Thoracic aorta (tissue), 2 donors: ENCODE results near the gene RNF121. TPM values are rescaled to one million over a fixed set of nuclear protein-coding genes. Genes with fewer than 3 reads are reported as not detected.
"Not testable (repeated sequence)": the region's sequence is repeated elsewhere in the genome, so short reads cannot be mapped to it uniquely, and the experiment has no call there.

ENCODE experiments used
- ATAC-seq: fragments of 150-250 bp; one replicate; pipeline ENCODE4 v1.8.0; 2017; ENCODE audit warnings: low read depth; ENCODE audit not compliant: insufficient number of reproducible peaks, low FRiP score
- DNase-seq: peaks from one replicate; pipeline ENCODE4 v3.0.0-alpha.2; 2020; ENCODE audit warnings: low spot score
- H3K27ac ChIP-seq, 2 donors: fragments of 200-600 bp; sonication (generic); 1 replicate in 1 of 2; 2 replicates in 1 of 2; pipeline ENCODE4 v1.5.1; 2016; ENCODE audit warnings: mild to moderate bottlenecking in 2 of 2, moderate library complexity in 2 of 2
- H3K27me3 ChIP-seq: fragments of 200-600 bp; sonication (generic); replicated peaks from 2 replicates; pipeline ENCODE4 v1.6.0; 2016; ENCODE audit warnings: mild to moderate bottlenecking; ENCODE audit not compliant: insufficient read depth
- H3K36me3 ChIP-seq: fragments of 200-600 bp; sonication (generic); one replicate; pipeline ENCODE4 v1.5.1; 2016
- H3K4me1 ChIP-seq, 2 donors: fragments of 200-600 bp; sonication (generic); 1 replicate in 1 of 2; 2 replicates in 1 of 2; pipeline versions ENCODE4 v1.5.1 to v1.6.0; 2016; ENCODE audit warnings: low read depth in 2 of 2, mild to moderate bottlenecking in 1 of 2; ENCODE audit not compliant: control insufficient read depth in 1 of 2
- H3K4me3 ChIP-seq: fragments of 200-600 bp; sonication (generic); 2 replicates; pipeline ENCODE4 v1.5.1; 2016; ENCODE audit warnings: mild to moderate bottlenecking
- H3K9me3 ChIP-seq: fragments of 200-600 bp; sonication (generic); 2 replicates; pipeline ENCODE4 v1.5.1; 2016
- total RNA-seq, 2 donors: library from RNA; depleted of rRNA; stranded (reverse); fragments of >200 nt; gene quantifications; one replicate each; pipeline versions ENCODE4 v1.1.0 to v1.2.3, GENCODE V29; 2016
- TF ChIP-seq, protein P1 (sequence below): fragments of 200-600 bp; sonication (generic); IDR thresholded peaks from one replicate; pipeline ENCODE4 v1.5.1; 2019; ENCODE audit warnings: antibody characterized with exemption

Gene RNF121
- total RNA-seq = 10 to 100 TPM; 50.2 to 74.6 TPM

DNA sequence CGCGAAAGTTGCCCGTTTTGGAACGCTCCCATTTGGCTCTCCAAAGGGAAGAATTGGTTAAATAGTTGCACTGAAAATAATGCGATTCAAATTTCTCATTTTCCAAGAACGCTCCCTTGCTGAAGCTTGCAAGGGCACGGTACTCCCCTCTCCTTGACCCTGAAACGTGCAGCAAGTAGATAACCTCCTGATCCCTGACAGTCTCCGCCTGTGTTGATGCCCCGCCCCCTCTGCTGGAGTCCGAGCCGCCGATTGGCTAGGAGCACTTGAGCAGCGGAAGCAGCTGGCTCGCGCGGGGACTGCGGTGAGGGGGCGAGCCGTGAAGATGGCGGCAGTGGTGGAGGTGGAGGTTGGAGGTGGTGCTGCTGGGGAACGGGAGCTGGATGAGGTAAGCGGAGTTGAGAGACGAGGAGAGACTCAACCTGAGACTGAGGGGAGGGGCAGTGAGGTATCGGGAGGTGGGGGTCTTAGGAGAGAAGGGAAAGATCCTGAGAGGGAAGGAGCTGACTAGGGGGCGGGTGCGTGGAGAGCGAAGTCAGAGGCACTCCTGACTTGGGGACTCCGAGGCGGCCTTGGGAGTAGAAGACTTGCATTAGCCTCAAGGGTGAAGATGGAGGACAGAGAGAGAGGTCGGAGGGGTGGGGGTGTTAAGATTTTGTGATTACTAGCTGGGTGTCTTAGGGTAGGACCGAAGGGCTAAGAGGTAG lies at the start of gene RNF121:
Gene RNF121 (plus strand): TSS at position 310 of the 707 bp plus-strand sequence. CDS start 16 bp downstream, at position 326.
- DNase-seq (peak; percentile 95), ATAC-seq (peak; percentile 90)
- peak within 1 kb of the TSS; percentile 92 for H3K4me3 ChIP-seq
- TF ChIP-seq, protein P1, sequence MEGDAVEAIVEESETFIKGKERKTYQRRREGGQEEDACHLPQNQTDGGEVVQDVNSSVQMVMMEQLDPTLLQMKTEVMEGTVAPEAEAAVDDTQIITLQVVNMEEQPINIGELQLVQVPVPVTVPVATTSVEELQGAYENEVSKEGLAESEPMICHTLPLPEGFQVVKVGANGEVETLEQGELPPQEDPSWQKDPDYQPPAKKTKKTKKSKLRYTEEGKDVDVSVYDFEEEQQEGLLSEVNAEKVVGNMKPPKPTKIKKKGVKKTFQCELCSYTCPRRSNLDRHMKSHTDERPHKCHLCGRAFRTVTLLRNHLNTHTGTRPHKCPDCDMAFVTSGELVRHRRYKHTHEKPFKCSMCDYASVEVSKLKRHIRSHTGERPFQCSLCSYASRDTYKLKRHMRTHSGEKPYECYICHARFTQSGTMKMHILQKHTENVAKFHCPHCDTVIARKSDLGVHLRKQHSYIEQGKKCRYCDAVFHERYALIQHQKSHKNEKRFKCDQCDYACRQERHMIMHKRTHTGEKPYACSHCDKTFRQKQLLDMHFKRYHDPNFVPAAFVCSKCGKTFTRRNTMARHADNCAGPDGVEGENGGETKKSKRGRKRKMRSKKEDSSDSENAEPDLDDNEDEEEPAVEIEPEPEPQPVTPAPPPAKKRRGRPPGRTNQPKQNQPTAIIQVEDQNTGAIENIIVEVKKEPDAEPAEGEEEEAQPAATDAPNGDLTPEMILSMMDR = no peak
- no peaks in the 10 kb centered on the region for H3K36me3 ChIP-seq
- peak within 1 kb of the TSS; percentile 86 to 89 for H3K27ac ChIP-seq
- no peaks in the 10 kb centered on the region for H3K9me3 ChIP-seq
- peaks cover 30 to 57% of the 10 kb centered on the region in 2 donors for H3K4me1 ChIP-seq
- H3K27me3 ChIP-seq = no peaks in the 10 kb centered on the region

DNA sequence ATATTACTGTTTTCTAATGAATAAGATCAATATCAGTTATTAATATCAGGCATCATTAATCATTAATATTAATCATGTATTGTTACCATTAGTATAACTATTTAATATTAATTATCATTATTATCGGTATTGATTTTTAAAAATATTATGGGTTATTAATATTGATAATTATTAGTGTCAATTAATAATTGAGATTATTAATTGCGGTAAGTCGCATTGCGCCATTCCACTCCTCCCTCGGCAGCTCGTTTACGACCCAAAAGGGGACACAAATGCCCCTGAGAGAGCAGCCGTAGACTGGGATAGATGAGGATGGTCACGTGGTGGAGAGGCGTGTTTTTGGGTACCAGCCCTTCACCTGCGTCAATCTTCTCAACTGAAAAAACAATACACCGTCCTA lies 43.0 kb upstream of the RNF121 start:
- H3K4me3 ChIP-seq, DNase-seq, H3K27me3 ChIP-seq, H3K36me3 ChIP-seq, H3K27ac ChIP-seq, H3K9me3 ChIP-seq, ATAC-seq, H3K4me1 ChIP-seq: not testable (repeated sequence)

DNA sequence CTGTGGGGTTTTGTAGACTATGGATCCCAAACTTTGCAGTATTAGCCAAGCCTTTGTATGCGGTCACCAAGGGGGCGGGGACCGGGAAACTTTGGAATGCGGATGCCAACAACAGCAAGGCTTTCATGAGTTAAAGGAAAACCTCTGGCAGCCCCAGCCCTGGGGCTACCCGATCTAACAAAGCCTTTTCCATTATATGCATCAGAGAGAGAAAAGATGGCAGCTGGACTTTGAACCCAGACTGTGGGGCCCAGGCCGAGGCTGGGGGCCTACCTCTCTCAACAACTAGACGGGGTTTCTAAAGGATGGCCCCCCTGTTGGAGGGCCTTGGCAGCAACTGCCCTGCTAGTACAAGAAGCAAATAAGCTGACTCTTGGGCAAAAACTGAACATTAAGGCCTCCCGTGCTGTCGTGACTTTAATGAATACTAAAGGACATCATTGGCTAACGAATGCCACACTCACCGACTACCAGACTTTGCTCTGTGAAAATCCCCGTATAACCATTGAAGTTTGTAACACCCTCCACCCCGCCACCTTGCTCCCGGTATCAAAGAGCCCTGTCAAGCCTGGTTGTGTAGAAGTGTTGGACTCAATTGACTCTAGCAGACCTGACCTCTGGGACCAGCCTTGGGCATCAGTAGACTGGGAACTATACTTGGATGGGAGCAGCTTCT lies 40.4 kb upstream of the RNF121 start:
- H3K27ac ChIP-seq, H3K27me3 ChIP-seq, ATAC-seq, H3K9me3 ChIP-seq, H3K4me3 ChIP-seq, DNase-seq, H3K36me3 ChIP-seq, H3K4me1 ChIP-seq: not testable (repeated sequence)

DNA sequence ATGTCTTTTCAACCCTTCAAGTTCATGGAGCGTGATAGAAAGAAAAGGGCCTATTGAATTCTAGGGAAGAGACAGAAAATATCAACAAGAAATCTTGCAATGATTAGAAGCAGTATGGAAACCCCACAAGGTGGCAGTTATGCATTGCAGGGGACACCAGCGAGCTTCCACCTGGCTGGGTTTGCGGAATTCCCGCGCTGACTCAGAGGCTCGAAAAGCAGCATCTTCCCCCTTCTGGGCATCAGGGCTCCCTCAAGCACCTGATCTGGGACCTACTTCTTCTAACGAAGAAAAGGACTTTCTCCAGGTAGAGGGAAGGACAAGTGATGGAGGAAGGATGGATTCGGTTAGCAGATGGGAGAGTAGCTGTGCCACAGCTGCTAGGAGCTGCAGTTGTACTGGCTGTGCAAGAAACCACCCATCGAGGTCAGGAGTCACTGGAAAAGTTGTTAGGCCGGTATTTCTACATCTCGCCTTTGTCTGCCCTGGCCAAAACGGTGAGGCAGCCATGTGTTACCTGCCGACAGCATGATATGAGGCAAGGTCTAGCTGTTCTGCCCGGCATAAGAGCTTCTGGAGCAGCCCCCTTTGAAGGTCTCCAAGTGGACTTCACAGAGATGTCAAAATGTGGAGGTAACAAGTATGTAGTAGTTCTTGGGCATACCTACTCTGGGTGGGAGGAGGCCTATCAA lies 39.5 kb upstream of the RNF121 start:
- not testable (repeated sequence) for H3K4me3 ChIP-seq, H3K4me1 ChIP-seq, H3K9me3 ChIP-seq, DNase-seq, H3K27me3 ChIP-seq, H3K36me3 ChIP-seq, H3K27ac ChIP-seq, ATAC-seq

DNA sequence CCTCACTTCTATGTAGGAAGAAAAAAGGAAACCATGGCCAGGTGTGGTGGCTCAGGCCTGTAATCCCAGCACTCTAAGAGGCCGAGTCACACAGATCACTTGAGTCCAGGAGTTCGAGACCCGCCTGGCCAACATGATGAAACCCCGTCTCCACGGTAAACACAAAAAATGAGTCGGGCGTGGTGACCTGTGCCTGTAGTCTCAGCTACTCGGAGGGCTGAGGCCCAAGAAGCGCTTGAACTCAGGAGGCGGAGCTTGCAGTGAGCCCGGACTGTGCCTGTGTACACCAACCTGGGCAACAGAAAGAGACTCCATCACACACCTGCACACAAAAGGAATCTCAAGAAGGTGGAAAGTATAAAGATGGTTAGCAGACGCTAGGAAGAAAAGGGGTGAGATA lies 32.9 kb upstream of the RNF121 start:
- Histone ChIP-seq H3K27me3 (no peaks in the 10 kb centered on the region), H3K36me3 (no peaks in the 10 kb centered on the region), H3K27ac (no peak overlapping the region), H3K4me1 (no peaks in the 10 kb centered on the region), H3K9me3 (no peaks in the 10 kb centered on the region), H3K4me3 (no peak overlapping the region)
- DNase-seq = no peak
- TF ChIP-seq, protein P1 = no peak
- no peak for ATAC-seq

DNA sequence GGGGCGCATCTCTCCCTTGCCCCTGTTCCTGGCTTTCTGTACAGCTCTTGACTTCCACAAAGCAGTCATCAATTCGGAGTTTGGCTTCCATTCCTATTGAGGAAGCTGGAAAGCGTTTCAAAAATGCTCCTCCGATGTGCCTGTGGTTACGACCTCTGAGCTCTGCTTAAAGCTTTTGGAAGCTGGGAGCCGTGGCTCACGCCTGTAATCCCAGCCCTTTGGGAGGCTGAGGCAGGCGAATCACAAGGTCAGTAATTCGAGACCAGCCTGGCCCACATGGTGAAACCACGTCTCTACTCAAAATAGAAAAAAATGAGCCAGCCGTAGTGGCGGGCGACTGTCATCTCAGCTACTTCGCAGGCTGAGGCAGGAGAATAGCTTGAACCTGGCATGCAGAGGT lies 27.7 kb upstream of the RNF121 start:
- H3K4me3 ChIP-seq, H3K9me3 ChIP-seq, H3K27ac ChIP-seq, H3K27me3 ChIP-seq, H3K4me1 ChIP-seq, ATAC-seq, H3K36me3 ChIP-seq, DNase-seq: not testable (repeated sequence)

DNA sequence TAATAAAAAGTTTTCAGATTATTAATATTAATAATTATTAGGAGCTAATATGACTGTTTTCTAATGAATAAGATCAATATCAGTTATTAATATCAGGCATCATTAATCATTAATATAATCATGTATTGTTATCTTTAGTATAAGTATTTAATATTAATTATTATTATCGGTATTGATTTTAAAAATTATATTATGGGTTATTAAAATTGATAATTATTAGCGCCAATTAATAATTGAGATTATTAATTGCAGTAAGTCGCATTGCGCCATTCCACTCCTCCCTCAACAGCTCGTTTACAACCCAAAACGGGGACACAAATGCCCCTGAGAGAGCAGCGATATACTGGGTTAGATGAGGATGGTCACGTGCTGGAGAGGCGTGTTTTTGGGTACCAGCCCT lies 20.6 kb upstream of the RNF121 start:
- no peak for DNase-seq
- peaks cover 2% of the 10 kb centered on the region for H3K36me3 ChIP-seq
- TF ChIP-seq, protein P1 = no peak
- H3K27me3 ChIP-seq = no peaks in the 10 kb centered on the region
- H3K27ac ChIP-seq = no peak overlapping the region
- no peaks in the 10 kb centered on the region for H3K4me1 ChIP-seq
- no peaks in the 10 kb centered on the region for H3K9me3 ChIP-seq
- H3K4me3 ChIP-seq = no peak overlapping the region
- no peak for ATAC-seq

DNA sequence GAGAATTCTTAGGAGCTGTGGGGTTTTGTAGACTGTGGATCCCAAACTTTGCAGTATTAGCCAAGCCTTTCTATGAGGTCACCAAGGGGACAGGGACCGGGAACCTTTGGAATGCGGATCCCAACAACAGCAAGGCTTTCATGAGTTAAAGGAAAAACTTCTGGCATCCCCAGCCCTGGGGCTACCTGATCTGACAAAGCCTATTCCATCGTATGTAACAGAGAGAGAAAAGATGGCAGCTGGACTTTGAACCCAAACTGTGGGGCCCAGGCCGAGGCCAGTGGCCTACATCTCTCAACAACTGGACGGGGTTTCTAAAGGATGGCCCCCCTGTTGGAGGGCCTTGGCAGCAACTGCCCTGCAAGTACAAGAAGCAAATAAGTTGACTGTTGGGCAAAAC lies 18.1 kb upstream of the RNF121 start:
- DNase-seq = not testable (repeated sequence)

DNA sequence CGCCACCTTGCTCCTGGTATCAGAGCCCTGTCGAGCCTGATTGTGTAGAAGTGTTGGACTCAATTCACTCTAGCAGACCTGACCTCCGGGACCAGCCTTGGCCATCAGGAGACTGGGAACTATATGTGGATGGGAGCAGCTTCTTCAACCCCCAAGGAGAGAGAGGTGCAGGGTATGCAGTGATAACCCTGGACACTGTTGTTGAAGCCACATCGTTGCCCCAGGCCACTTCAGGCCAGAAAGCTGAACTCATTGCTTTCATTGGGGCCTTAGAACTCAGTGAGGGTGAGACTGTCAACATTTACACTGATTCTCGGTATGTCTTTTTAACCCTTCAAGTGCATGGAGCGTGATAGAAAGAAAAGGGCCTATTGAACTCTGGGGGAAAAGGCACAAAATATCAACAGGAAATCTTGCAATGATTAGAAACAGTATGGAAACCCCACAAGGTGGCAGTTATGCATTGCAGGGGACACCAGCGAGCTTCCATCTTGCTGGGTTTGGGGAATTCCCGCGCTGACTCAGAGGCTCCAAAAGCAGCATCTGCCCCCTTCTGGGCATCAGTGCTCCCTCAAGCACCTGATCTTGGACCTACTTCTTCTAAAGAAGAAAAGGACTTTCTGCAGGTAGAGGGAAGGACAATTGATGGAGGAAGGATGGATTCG lies 17.4 kb upstream of the RNF121 start:
- not testable (repeated sequence) for H3K36me3 ChIP-seq, DNase-seq, H3K9me3 ChIP-seq, H3K27ac ChIP-seq, H3K4me3 ChIP-seq, H3K4me1 ChIP-seq, H3K27me3 ChIP-seq, ATAC-seq

More for the DNA sequence above, 18.1 kb upstream of the RNF121 start:
- H3K36me3 ChIP-seq, ATAC-seq, H3K9me3 ChIP-seq, H3K4me3 ChIP-seq, H3K4me1 ChIP-seq, H3K27ac ChIP-seq, H3K27me3 ChIP-seq: not testable (repeated sequence)
